NCI-H510A treated with DMSO at 0.1 percent for 48 hours (cell line): ENCODE data around the gene HAUS7.

Experiments used
- DNase-seq: peaks from one replicate; lab custom pipeline; 2025; lab: John Stamatoyannopoulos, UW

HAUS7 gene

DNA sequence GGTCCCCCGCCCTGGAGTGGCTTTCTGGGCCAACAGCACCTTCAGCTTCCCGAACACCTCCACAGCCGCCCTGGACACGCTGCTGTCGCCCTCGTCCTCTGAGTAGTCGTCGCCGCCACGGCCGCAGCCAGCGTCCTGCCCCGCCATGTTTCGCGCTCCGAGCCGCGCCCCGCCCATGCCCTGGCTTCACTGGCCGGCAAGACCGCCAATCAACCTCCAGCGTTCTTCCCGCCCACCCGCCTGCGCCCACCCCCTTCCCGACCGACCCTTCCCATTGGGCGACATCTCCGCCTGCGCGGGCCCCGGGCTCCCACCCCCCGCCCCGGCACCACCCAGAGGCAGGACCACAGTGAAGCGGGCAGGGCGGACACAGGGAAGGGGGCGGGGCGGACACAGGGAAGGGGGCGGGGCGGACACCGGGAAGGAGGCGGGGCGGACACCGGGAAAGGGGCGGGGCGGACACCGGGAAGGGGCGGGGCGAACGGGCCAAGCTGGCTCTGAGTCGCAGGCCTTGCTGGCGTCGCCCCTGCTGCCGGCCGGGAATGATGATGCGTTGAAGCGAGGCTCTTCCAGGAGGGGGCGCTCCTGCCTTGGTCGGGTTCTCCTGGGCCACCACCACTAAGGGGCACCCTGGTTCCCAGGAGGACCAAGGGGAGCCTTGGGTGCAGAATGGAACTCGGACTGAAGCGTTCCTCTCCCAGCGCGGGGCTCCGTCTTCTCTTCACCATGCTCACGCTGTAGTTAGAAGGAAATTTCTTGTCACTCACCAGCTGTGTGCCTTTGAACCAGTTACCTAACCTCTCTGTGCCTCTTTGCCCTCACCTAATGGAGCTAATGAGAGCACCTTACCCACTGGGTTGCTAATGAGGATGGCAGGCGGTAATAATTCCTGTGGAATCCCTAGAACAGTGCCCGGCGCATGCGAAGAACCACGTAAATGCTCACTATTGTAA is at the start of gene HAUS7:
TSS of gene HAUS7 (minus strand) at position 166 of the 953 bp plus-strand sequence. CDS start at position 147, 19 bp downstream.
- DNase-seq, result peak; percentile 73

GRCh38 chrX:153519569-153520286 is 49.4 kb upstream of the HAUS7 start:
- no peak for DNase-seq

DNA sequence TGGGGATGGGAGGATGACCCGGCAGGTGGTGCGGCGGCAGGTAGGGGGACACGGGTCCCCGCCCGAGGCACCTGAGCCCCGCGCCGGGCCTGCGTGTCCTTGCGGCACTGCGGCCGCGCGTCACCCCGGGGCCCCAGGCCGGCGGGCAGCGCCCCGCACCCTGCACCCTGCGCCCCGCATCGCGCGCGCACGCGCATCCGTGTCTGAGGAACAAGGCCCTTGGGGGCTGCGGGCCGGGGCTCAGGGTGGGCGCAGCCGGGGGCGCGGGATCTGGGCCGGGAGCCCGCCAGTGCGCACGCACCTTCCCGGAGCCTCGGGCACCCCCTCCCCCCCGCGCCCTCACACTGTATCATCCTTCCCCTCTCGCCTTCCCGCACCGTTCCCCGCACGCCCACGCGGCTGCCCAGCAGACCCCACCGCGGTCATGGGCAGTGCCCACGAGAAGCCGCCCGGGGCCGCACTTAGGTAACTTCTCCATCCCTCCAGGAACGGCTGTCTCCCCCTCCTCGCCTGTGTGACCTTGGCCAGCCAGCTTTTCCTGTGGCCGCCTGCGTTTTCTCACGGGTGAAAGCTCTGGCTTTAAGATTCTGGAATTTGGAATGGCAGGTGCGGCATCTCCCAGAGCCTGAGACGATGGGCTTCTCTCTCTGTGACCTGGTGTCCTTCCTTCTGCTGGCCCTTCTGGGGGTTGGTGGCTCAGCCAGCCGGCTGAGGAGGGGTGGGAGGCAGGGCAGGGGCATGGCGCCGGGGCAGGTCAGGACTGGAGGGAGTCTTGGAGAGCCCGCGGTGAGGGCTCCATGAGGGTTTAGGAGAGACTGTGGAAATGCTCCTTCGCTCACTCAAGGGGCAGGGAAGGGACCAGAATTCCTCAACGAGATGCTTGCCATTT is 47.8 kb upstream of the HAUS7 start:
- DNase-seq, result no peak

DNA sequence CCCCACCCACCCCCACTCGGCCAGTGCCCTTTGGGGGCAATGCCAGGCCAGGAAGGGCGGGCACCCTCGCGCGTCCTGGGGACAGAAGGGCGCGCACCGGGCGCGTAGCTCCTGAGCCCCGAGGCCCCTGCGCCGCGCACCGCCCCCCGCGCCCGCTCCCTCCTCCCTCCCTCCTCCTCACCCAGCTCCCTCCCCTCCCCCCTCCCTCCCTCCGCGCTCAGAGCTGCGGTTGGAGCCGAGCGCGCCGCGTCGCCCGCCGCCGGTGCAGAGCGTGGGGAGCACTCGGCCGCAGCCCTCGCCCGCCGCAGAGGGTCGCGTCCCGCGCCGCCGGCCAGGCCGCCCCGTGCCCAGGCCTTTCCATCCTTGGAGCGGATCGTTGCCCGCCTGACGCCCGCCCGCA is 47.0 kb upstream of the HAUS7 start, which contains the start of gene ATP2B3:
TSS of gene ATP2B3 (plus strand) at position 220 of the 400 bp plus-strand sequence. CDS start 18,606 bp downstream, outside the sequence.
- DNase-seq, result no peak

GRCh38 chrX:153516073-153516472 is 45.7 kb upstream of the HAUS7 start:
- no peak for DNase-seq

- no peak for DNase-seq
These were observed 45.1 kb upstream of the HAUS7 start for GRCh38 chrX:153515435-153515834.

- DNase-seq, result no peak
These were observed 43.9 kb upstream of the HAUS7 start for GRCh38 chrX:153514259-153514658.

DNA sequence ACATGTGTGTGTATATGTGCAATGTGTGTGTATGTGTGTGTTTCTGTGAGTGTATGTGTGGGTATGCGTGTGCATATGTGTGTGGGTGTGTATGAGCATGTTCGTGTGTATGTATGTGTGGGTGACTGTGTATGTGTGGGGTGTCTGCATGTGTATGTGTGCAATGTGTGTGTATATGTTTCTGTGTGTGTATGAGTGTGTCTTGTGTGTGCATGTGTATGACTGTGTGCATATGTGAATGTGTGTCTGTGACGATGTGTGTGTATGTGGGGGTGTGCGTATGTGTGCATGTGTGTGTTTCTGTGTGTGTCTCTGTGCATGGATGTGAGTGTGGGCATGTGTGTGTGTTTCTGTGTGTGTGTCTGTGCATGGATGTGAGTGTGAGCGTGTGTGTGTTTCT is 42.9 kb upstream of the HAUS7 start:
- DNase-seq, result no peak

GRCh38 chrX:153512501-153512893 is 42.1 kb upstream of the HAUS7 start:
- DNase-seq, result no peak

GRCh38 chrX:153511784-153512500 is 41.6 kb upstream of the HAUS7 start:
- no peak for DNase-seq

- DNase-seq, result no peak
These were observed 40.0 kb upstream of the HAUS7 start for GRCh38 chrX:153510383-153510782.

DNA sequence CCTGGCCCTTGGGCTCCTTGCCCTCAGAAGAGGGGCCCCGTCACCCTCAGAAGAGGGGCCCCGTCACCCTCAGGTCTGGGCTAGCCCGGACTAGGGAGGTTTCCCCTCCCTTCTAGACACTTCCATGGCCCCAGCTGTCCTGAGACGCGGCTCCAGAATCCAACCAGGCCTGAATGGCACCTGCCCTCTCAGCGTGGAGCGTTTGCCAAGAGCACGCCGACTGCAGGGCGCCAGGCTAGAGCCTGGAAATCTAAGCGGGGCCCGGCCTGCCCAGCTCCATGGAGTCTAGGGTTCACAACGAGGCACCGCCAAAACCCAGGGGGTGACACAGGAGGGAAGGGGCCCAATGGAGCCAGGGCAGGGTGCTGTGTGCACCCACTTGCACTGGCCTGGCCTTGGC is 39.2 kb upstream of the HAUS7 start:
- DNase-seq, result no peak

- DNase-seq, result peak; percentile 44
These were observed 37.3 kb upstream of the HAUS7 start for GRCh38 chrX:153507484-153508178.

DNA sequence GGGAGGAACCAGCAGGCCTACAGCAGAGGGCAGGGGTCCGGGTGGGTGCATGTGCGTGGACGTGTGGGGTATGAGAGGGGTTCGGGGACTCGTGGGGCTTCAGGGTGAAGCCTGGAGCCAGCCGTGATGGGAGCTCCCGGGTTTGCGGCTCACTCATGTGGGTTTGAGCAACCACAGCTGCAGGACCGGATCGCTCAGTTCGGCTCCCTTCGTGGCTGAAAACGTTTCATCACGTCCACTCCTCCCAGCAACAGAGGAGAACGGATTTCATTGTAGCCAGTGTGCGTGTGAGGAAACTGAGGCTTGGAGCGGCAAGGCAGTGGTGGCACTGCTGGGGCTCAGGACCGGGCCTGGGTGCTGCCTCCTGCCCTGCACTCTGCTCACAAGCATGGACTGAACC is 35.0 kb upstream of the HAUS7 start:
- DNase-seq, result no peak

GRCh38 chrX:153504445-153505016 is 34.2 kb upstream of the HAUS7 start:
- DNase-seq, result no peak

DNA sequence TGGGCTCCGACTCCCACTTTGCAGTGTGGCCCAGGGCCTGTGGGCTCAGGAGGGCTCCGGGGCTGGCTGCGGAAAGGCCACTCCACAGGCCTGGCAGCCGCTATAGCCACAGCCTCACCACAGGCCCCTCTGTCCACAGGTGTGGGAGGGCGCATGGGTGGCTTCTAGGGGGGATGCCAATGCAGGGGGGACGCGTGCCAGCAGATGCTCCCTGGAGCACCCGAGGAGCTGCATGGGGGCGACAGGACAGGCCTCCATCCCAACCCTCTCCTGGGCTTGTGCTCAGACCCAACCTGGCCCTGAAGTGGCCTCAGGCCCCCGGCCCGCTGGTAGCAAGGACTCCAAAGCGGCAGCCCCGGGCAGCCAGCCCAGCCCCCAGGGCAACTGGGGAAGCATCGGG is 32.4 kb upstream of the HAUS7 start:
- no peak for DNase-seq

GRCh38 chrX:153502131-153502530 is 31.8 kb upstream of the HAUS7 start:
- no peak for DNase-seq

DNA sequence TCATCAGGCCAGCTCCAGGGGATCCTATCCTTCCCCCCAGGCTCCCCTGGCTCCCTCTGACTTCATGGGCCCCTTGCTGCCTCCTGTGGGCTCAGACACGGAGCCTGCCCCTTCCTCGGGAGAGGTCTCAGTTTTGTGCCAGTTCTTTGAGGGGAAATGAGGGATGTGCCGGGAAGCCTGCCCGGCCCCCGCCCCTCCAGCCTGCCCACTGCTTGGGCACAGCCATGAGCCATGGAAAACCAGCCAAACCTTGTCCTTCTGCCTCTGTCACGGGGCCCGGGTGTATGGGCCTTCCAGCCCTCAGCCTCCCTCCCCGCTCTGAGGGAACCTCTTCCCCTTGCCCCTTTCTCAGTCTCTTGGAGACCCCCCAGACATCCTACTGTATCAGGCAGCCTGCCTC is 31.2 kb upstream of the HAUS7 start:
- DNase-seq, result no peak

- no peak for DNase-seq
These were observed 30.4 kb upstream of the HAUS7 start for GRCh38 chrX:153500676-153501280.

DNA sequence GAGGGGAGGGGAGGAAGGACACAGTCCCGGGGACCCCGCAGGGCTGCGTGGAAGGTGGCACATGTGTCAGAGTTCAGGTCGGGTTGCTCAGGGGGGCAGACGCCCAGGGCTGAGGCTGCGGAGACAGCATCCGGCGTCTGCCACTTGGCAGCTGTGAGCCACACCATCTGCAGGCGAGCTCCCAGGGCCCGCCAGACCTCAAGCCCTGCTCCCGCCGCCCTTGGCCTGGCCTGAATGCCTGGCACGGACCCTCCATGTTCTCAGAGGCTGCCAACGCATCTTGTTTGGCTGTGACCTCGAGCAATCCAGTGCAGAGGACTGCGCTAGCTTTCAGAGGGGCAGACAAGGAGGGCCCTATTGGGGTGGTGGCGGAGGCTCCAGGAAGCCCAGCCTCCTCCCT is 29.5 kb upstream of the HAUS7 start:
- no peak for DNase-seq
